Measurements from ENCODE around the gene SRXN1.

DNA sequence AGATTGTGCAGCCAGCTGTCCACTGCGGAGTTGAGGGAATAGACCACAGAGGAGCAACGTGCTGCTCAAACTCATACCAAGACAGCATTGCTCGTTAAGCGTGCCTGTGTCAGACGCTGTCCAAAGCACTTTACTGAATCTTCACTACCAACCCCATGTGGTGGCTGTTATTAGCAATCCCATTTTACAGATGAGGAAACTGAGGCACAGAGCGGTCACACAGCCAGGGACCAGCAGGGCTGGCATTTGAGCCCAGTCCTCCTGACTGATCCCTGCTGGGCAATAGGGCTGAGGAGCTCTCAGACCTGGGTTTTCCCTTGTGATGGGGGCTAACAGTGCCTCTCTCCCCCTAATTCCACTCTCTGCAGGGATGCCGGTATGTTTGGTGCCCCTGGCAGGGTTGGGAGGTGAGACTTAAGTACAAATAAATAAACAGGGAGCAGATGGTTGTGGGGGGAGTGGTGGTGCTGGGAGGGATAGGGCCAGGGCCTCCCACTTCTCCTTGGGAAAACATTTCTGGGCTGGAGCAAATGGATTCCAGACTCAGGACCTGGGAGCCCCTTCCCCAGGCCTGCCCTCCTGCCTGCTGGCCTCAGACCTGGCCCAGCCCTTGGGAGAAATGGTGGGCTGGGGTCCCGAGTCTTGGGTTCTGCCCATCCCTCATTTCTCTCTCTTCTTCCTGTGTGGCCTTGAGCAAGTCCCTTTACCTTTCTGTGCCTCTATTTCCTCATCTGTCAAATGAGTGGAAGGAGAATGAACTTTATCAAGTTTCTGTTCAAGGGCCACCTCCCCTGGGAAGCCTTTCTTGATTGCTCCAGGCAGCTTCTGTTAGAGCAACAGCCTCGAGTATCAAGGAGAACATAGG, 17.7 kb downstream of the SRXN1 start:
- TF ChIP-seq, protein P1, sequence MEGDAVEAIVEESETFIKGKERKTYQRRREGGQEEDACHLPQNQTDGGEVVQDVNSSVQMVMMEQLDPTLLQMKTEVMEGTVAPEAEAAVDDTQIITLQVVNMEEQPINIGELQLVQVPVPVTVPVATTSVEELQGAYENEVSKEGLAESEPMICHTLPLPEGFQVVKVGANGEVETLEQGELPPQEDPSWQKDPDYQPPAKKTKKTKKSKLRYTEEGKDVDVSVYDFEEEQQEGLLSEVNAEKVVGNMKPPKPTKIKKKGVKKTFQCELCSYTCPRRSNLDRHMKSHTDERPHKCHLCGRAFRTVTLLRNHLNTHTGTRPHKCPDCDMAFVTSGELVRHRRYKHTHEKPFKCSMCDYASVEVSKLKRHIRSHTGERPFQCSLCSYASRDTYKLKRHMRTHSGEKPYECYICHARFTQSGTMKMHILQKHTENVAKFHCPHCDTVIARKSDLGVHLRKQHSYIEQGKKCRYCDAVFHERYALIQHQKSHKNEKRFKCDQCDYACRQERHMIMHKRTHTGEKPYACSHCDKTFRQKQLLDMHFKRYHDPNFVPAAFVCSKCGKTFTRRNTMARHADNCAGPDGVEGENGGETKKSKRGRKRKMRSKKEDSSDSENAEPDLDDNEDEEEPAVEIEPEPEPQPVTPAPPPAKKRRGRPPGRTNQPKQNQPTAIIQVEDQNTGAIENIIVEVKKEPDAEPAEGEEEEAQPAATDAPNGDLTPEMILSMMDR (IDR thresholded peaks at IDR 0.05): no peak
- no peak for TF ChIP-seq POLR2A (IDR thresholded peaks at IDR 0.05)
- TF ChIP-seq POLR2AphosphoS5 (IDR thresholded peaks at IDR 0.05): no peak
